PC-9 (cell line): ENCODE data around the gene GNLY. TPM values are rescaled to one million over a fixed set of nuclear protein-coding genes. Genes with fewer than 3 reads are reported as not detected.

Experiments
- BruUV-seq: library from RNA; stranded (reverse); fragments of 400-500 nt; replicated peaks from 2 replicates; lab custom pipeline; 2021; lab: Mats Ljungman, UMichigan
- CTCF ChIA-PET: fragments of 300-600 bp; sonication (Branson Sonifier 250); formaldehyde crosslinking; loops from one replicate; lab custom pipeline; 2022; ENCODE audit warnings: antibody characterized with exemption; lab: Charles Lee
- POLR2A ChIA-PET: fragments of 300-600 bp; sonication (Branson Sonifier 250); formaldehyde crosslinking; loops from one replicate; lab custom pipeline; 2022; ENCODE audit warnings: antibody characterized with exemption; ENCODE audit not compliant: unreplicated experiment; lab: Charles Lee
- DNase-seq, 2 experiments: peaks; one replicate each; pipeline versions ENCODE4 v3.0.0 to v3.0.0-alpha.2; 2015 to 2022; ENCODE audit warnings: mixed read lengths in 1 of 2
- H2AFZ ChIP-seq: fragments of 200-600 bp; sonication (generic); 2 replicates; pipeline ENCODE4 v1.8.1; 2017; ENCODE audit warnings: antibody characterized with exemption
- H3F3A ChIP-seq: fragments of 200-600 bp; sonication (generic); 2 replicates; pipeline ENCODE4 v1.8.1; 2017; ENCODE audit warnings: antibody characterized with exemption, mild to moderate bottlenecking, low read depth; ENCODE audit not compliant: insufficient read depth
- H3K27ac ChIP-seq: fragments of 200-600 bp; sonication (generic); 2 replicates; pipeline ENCODE4 v1.6.1; 2016; ENCODE audit warnings: mixed run types
- H3K27me3 ChIP-seq: fragments of 200-600 bp; sonication (generic); 2 replicates; pipeline ENCODE4 v1.6.1; 2016; ENCODE audit warnings: low read depth, mixed run types; ENCODE audit not compliant: insufficient read depth
- H3K36me3 ChIP-seq: fragments of 200-600 bp; sonication (generic); 2 replicates; pipeline ENCODE4 v1.6.1; 2016; ENCODE audit warnings: low read depth, mixed run types
- H3K4me1 ChIP-seq: fragments of 200-600 bp; sonication (generic); replicated peaks from 2 replicates; pipeline ENCODE4 v1.6.1; 2016; ENCODE audit warnings: mixed run types; ENCODE audit not compliant: insufficient read depth
- H3K4me2 ChIP-seq: fragments of 200-600 bp; sonication (generic); 2 replicates; pipeline ENCODE4 v1.6.1; 2017; ENCODE audit warnings: mixed run types
- H3K4me3 ChIP-seq: fragments of 200-600 bp; sonication (generic); 2 replicates; pipeline ENCODE4 v1.6.1; 2016; ENCODE audit warnings: mixed run types
- H3K79me2 ChIP-seq: fragments of 200-600 bp; sonication (generic); 2 replicates; pipeline ENCODE4 v1.6.1; 2017; ENCODE audit warnings: low read depth, mixed run types
- H3K9me2 ChIP-seq: fragments of 200-600 bp; sonication (generic); 2 replicates; pipeline ENCODE4 v1.8.1; 2017; ENCODE audit warnings: mild to moderate bottlenecking; ENCODE audit not compliant: insufficient read depth
- H3K9me3 ChIP-seq: fragments of 200-600 bp; sonication (generic); 2 replicates; pipeline ENCODE4 v1.8.1; 2016; ENCODE audit warnings: low read depth; ENCODE audit not compliant: insufficient read depth
- H4K20me1 ChIP-seq: fragments of 200-600 bp; sonication (generic); 2 replicates; pipeline ENCODE4 v1.8.1; 2017; ENCODE audit not compliant: insufficient read depth
- CTCF ChIP-seq: fragments of 200-600 bp; sonication (generic); conservative IDR thresholded peaks from 2 replicates; pipeline ENCODE4 v1.6.1; 2017; ENCODE audit warnings: mixed run types, antibody characterized with exemption, mild to moderate bottlenecking, moderate library complexity
- EZH2 ChIP-seq: fragments of 200-600 bp; sonication (generic); IDR thresholded peaks from 2 replicates; pipeline ENCODE4 v1.8.0; 2017; ENCODE audit warnings: antibody characterized with exemption, low read depth
- intact Hi-C: fragments of 100-400 bp; cut with micrococcal nuclease; formaldehyde crosslinking; loops from one replicate; pipeline ENCODE4 v1.10.0; 2022; ENCODE audit not compliant: unreplicated experiment
- total RNA-seq: library from RNA; stranded (reverse); gene quantifications from 2 replicates; pipeline ENCODE4 v1.2.3, GENCODE V29; 2021

The GNLY gene
- total RNA-seq, 1 experiment from 2014 or later = not detected

GRCh38 chr2:85705680-85706039 is 11.5 kb downstream of the GNLY start:
- intact Hi-C loops = loop anchor here (2.0 to 5.0 kb wide), 2 partner anchors 69 to 293 kb away; partner anchors contain the start of gene CAPG
- POLR2A ChIA-PET = no interaction called here

GRCh38 chr2:85706063-85706462 is 11.9 kb downstream of the GNLY start:
- Histone ChIP-seq H3K36me3 (no peaks in the 10 kb centered on the region), H2AFZ (no peak overlapping the region), H3K79me2 (no peaks in the 10 kb centered on the region), H3K9me2 (no peaks in the 10 kb centered on the region), H3F3A (peaks cover 28% of the 10 kb centered on the region), H3K27me3 (no peaks in the 10 kb centered on the region), H3K4me1 (peaks cover 54% of the 10 kb centered on the region), H3K9me3 (no peaks in the 10 kb centered on the region), H3K4me3 (0 out of 2 replicates have a peak overlapping the region, but pooled peaks have one; percentile 17), H3K4me2 (peak overlapping the region; percentile 64), H3K27ac (peak overlapping the region; percentile 95), H4K20me1 (no peaks in the 10 kb centered on the region)
- CTCF ChIA-PET = interaction anchor here (3.4 kb wide), 1 partner anchor 27 kb away, joined by 28 read pairs; no protein-coding TSS in a partner anchor
- POLR2A ChIA-PET = no interaction called here
- DNase-seq = no peak
- BruUV-seq = no TSS peak
- TF ChIP-seq CTCF = no peak
- TF ChIP-seq EZH2 = no peak
- intact Hi-C loops = loop anchor here (2.0 to 5.0 kb wide), 2 partner anchors 69 to 294 kb away; partner anchors contain the start of gene CAPG

More at GRCh38 chr2:85705680-85706039, 11.5 kb downstream of the GNLY start:
- Histone ChIP-seq H3K36me3 (no peaks in the 10 kb centered on the region), H3K27ac (peak overlapping the region; percentile 95), H3K27me3 (no peaks in the 10 kb centered on the region), H3K4me3 (0 out of 2 replicates have a peak overlapping the region, but pooled peaks have one; percentile 17), H3K4me2 (peak overlapping the region; percentile 64), H3K9me3 (no peaks in the 10 kb centered on the region), H2AFZ (peak overlapping the region; percentile 42; the same call in 1 of the 2 replicates), H3K4me1 (peaks cover 54% of the 10 kb centered on the region), H4K20me1 (no peaks in the 10 kb centered on the region), H3K9me2 (no peaks in the 10 kb centered on the region), H3F3A (peaks cover 31% of the 10 kb centered on the region), H3K79me2 (no peaks in the 10 kb centered on the region)
- no TSS peak for BruUV-seq
- CTCF ChIA-PET = no interaction called here
- peak; percentile 45 to 89 for DNase-seq
- no peak for TF ChIP-seq EZH2
- TF ChIP-seq CTCF = no peak

GRCh38 chr2:85706599-85707296 is 12.6 kb downstream of the GNLY start:
- ChIA-PET POLR2A (no interaction called here), CTCF (interaction anchor here (0.6 to 3.4 kb wide), 4 partner anchors 24 to 398 kb away, joined by 3 to 28 read pairs (median 3); no protein-coding TSS in a partner anchor)
- H3K4me1 ChIP-seq = peaks cover 52% of the 10 kb centered on the region
- H3K4me2 ChIP-seq = peak overlapping the region; percentile 64; the same call in 1 of the 2 replicates
- TF ChIP-seq CTCF (no peak), EZH2 (no peak)
- no peaks in the 10 kb centered on the region for H3K9me3 ChIP-seq
- no peaks in the 10 kb centered on the region for H3K9me2 ChIP-seq
- no peaks in the 10 kb centered on the region for H4K20me1 ChIP-seq
- no peaks in the 10 kb centered on the region for H3K27me3 ChIP-seq
- peaks cover 23% of the 10 kb centered on the region for H3F3A ChIP-seq
- intact Hi-C loops = loop anchor here (1.0 to 5.0 kb wide), 3 partner anchors 27 to 294 kb away; partner anchors contain the start of gene CAPG
- no peaks in the 10 kb centered on the region for H3K36me3 ChIP-seq
- DNase-seq = no peak
- no TSS peak for BruUV-seq
- H3K27ac ChIP-seq = peak overlapping the region; percentile 95
- no peak overlapping the region for H3K4me3 ChIP-seq
- H2AFZ ChIP-seq = no peak overlapping the region
- no peaks in the 10 kb centered on the region for H3K79me2 ChIP-seq
